Tibial nerve (tissue), 4 donors: ENCODE results near the gene DENND2A.

Experiments used
- EP300 ChIP-seq, 2 donors: sonication (generic); formaldehyde crosslinking; IDR thresholded peaks; one replicate each; pipeline ENCODE4 v1.6.1; 2017; ENCODE audit warnings: antibody characterized with exemption in 2 of 2, mild to moderate bottlenecking in 1 of 2
- POLR2A ChIP-seq, 2 donors: fragments of 450-650 bp; IDR thresholded peaks; one replicate each; pipeline ENCODE4 v1.6.1; 2017; ENCODE audit warnings: antibody characterized with exemption in 2 of 2, mild to moderate bottlenecking in 2 of 2, moderate library complexity in 2 of 2
- TF ChIP-seq, protein P1 (sequence below), 5 experiments: fragments of 200-600 bp in 3 of 5; fragments of 450-650 bp in 2 of 5; sonication (generic) in 3 of 5; IDR thresholded peaks; one replicate each; pipeline ENCODE4 v1.5.1; 2016 to 2019; ENCODE audit warnings: antibody characterized with exemption in 5 of 5, mild to moderate bottlenecking in 3 of 5, moderate library complexity in 2 of 5

DNA sequence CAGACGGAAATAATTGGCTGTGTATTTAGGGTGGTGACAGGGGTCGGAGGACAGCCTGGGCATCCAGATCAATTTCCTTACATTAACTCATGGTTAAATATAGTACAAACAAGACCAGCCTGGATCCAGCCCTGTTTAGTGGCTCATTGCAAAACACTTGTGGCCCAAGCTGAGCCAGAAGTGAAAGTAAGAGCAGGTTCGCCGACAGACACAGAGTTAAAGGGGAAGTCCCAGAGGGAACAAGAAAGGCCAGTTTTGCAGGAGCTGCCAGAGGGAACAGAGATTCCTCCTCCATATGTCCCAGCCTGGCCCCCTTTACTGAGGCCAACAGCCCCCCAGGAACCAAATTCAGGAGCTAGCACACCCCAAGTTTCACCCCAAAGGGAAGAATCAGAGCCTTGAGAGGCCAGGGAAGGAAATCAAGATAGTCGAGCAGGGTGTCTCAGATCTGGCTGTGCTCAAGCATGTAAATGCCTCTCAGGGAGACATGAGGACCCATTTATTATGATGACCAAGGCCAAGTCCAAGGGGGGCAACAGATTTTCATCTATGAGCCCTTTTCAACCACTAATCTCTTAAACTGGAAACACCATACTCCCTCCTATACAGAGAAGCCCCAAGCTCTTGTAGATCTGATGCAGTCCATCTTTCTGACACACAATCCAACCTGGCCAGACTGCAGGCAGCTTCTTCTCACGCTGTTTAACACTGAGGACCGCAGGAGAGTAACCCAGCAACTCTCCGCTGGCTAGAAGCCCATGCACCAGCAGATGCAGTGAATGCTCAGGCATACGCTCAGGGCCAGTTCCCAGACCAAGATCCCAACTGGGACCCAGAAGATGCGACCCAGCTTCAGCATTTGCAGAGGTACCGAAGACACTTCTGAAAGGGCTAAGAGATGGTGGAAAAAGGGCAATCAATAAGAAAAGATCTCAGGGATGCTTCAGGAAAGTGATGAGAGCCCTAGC, 16.2 kb upstream of the DENND2A start:
- TF ChIP-seq, protein P1, sequence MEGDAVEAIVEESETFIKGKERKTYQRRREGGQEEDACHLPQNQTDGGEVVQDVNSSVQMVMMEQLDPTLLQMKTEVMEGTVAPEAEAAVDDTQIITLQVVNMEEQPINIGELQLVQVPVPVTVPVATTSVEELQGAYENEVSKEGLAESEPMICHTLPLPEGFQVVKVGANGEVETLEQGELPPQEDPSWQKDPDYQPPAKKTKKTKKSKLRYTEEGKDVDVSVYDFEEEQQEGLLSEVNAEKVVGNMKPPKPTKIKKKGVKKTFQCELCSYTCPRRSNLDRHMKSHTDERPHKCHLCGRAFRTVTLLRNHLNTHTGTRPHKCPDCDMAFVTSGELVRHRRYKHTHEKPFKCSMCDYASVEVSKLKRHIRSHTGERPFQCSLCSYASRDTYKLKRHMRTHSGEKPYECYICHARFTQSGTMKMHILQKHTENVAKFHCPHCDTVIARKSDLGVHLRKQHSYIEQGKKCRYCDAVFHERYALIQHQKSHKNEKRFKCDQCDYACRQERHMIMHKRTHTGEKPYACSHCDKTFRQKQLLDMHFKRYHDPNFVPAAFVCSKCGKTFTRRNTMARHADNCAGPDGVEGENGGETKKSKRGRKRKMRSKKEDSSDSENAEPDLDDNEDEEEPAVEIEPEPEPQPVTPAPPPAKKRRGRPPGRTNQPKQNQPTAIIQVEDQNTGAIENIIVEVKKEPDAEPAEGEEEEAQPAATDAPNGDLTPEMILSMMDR (IDR thresholded peaks at IDR 0.05) = no peak
- no peak for TF ChIP-seq POLR2A (IDR thresholded peaks at IDR 0.05)
- peak in 1 of 2 donors; percentile 27 for TF ChIP-seq EP300 (IDR thresholded peaks at IDR 0.05)
